ENCODE measurements around the gene MT1H.

GRCh38 chr16:56688762-56689161 is 19.1 kb downstream of the MT1H start:
- TF ChIP-seq EZH2 (IDR thresholded peaks at IDR 0.05; ENCODE audit: insufficient read depth, poor library complexity, severe bottlenecking), result no peak
- no peak for TF ChIP-seq EZH2phosphoT487 (IDR thresholded peaks at IDR 0.05; ENCODE audit: insufficient read depth, low read depth)
